Stomach (tissue), 9 donors: ENCODE results near the gene CFAP54. TPM values are rescaled to one million over a fixed set of nuclear protein-coding genes. Genes with fewer than 3 reads are reported as not detected.

Source experiments
- DNase-seq, 2 donors: peaks; one replicate each; pipeline versions ENCODE4 v3.0.0 to v3.0.0-alpha.2; 2013 to 2019
- H3K27ac ChIP-seq, 5 donors: fragments of 200-600 bp in 4 of 5; sonication (generic) in 4 of 5; one replicate each; pipeline ENCODE4 v1.5.1; 2013 to 2019; ENCODE audit warnings: mild to moderate bottlenecking in 1 of 5, moderate library complexity in 1 of 5
- H3K27me3 ChIP-seq, 3 donors: fragments of 200-600 bp; sonication (generic); one replicate each; pipeline ENCODE4 v1.5.1; 2017 to 2019; ENCODE audit warnings: mixed run types in 1 of 3
- H3K36me3 ChIP-seq, 4 donors: fragments of 200-600 bp; sonication (generic); 1 replicate in 3 of 4; 2 replicates in 1 of 4; pipeline ENCODE4 v1.5.1; 2016 to 2019
- H3K4me1 ChIP-seq, 4 donors: fragments of 200-600 bp; sonication (generic); one replicate each; pipeline ENCODE4 v1.5.1; 2016 to 2019
- H3K4me3 ChIP-seq, 4 donors: fragments of 200-600 bp; sonication (generic) in 3 of 4; one replicate each; pipeline ENCODE4 v1.5.1; 2016 to 2019; ENCODE audit warnings: mild to moderate bottlenecking in 1 of 4
- H3K9me3 ChIP-seq, 4 donors: fragments of 200-600 bp; sonication (generic); one replicate each; pipeline ENCODE4 v1.5.1; 2016 to 2019
- CTCF ChIP-seq, 7 experiments: fragments of 450-650 bp in 4 of 7; fragments of 200-600 bp in 3 of 7; sonication (generic) in 3 of 7; IDR thresholded peaks; one replicate each; pipeline ENCODE4 v1.5.1; 2016 to 2019; ENCODE audit warnings: antibody characterized with exemption in 7 of 7, control low read depth in 2 of 7, mild to moderate bottlenecking in 1 of 7
- EP300 ChIP-seq: sonication (generic); formaldehyde crosslinking; IDR thresholded peaks from one replicate; pipeline ENCODE4 v1.6.1; 2017; ENCODE audit warnings: antibody characterized with exemption
- POLR2A ChIP-seq, 4 donors: fragments of 450-650 bp; IDR thresholded peaks; one replicate each; pipeline ENCODE4 v1.6.1; 2016; ENCODE audit warnings: antibody characterized with exemption in 4 of 4, control low read depth in 2 of 4, mild to moderate bottlenecking in 1 of 4, moderate library complexity in 1 of 4
- POLR2AphosphoS5 ChIP-seq, 3 donors: sonication (generic); formaldehyde crosslinking; IDR thresholded peaks; one replicate each; pipeline ENCODE4 v1.6.1; 2016; ENCODE audit warnings: antibody characterized with exemption in 3 of 3
- WGBS, 5 donors: extraction: QIAGEN DNeasy Blood & Tissue Kit in 3 of 5; methylation state at CpG; one replicate each; pipeline versions ENCODE4 v1.1.5 to v1.1.7; 2013 to 2018; 5-methylcytosine and 5-hydroxymethylcytosine counted together
- intact Hi-C: fragments of 100-400 bp; cut with DNase I; formaldehyde crosslinking; loops from one replicate; pipeline ENCODE4 v1.15.1; 2023; ENCODE audit warnings: low total_unique reads
- polyA plus RNA-seq, 3 donors: library from polyadenylated mRNA; stranded (reverse); fragments of 200-250 nt; gene quantifications; one replicate each; pipeline ENCODE4 v1.2.3, GENCODE V29; 2013
- total RNA-seq, 5 donors: library from RNA; depleted of rRNA; stranded (reverse); fragments of >200 nt; gene quantifications; one replicate each; pipeline versions ENCODE4 v1.1.0 to v1.2.3, GENCODE V29; 2014 to 2016
- donor health status: healthy with polysubstance abuse.
- donor health status: Bipolar disorder and iron deficiency.
- donor health status: healthy.

The CFAP54 gene
- total and polyA plus RNA-seq, 8 donors = 0.08 to 36.6 (median 3.0) TPM; not detected in 2

GRCh38 chr12:96749999-96750398 lies 260.6 kb downstream of the CFAP54 start:
- Histone ChIP-seq H3K27me3 (no peaks in the 10 kb centered on the region), H3K36me3 (no peaks in the 10 kb centered on the region), H3K4me1 (no peaks in the 10 kb centered on the region), H3K4me3 (no peak overlapping the region), H3K27ac (no peak overlapping the region), H3K9me3 (peaks cover 0 to 8% (median 0%) of the 10 kb centered on the region in 4 donors)
- DNase-seq = peak in 1 of 2 donors; percentile 4
- WGBS, 5 donors = 59 to 79% (median 70%) methylated on average over 1 of the region's 1 CpG
- TF ChIP-seq CTCF (IDR thresholded peaks at IDR 0.05) (no peak), POLR2AphosphoS5 (IDR thresholded peaks at IDR 0.05) (no peak), POLR2A (IDR thresholded peaks at IDR 0.05) (no peak), EP300 (no peak)
- intact Hi-C loops = no loop called here

- Histone ChIP-seq H3K9me3 (peaks cover 0 to 8% (median 0%) of the 10 kb centered on the region in 4 donors), H3K27ac (no peak overlapping the region), H3K27me3 (no peaks in the 10 kb centered on the region), H3K4me3 (no peak overlapping the region), H3K4me1 (no peaks in the 10 kb centered on the region), H3K36me3 (no peaks in the 10 kb centered on the region)
- intact Hi-C loops = no loop called here
- no peak for DNase-seq
- WGBS, 5 donors = 48 to 65% (median 60%) methylated on average over 4 of the region's 4 CpGs
- TF ChIP-seq EP300 (no peak), POLR2A (IDR thresholded peaks at IDR 0.05) (no peak), CTCF (IDR thresholded peaks at IDR 0.05) (no peak), POLR2AphosphoS5 (IDR thresholded peaks at IDR 0.05) (no peak)
Observed at GRCh38 chr12:96751626-96752025, 262.2 kb downstream of the CFAP54 start.

GRCh38 chr12:96752211-96752610 lies 262.8 kb downstream of the CFAP54 start:
- intact Hi-C loops = no loop called here
- TF ChIP-seq POLR2A (IDR thresholded peaks at IDR 0.05) = no peak
- TF ChIP-seq POLR2AphosphoS5 (IDR thresholded peaks at IDR 0.05) = no peak
- TF ChIP-seq CTCF (IDR thresholded peaks at IDR 0.05) = no peak
- no peak for TF ChIP-seq EP300
- no peak overlapping the region for H3K27ac ChIP-seq
- no peak for DNase-seq
- no peak overlapping the region for H3K4me3 ChIP-seq
- H3K27me3 ChIP-seq = no peaks in the 10 kb centered on the region
- peaks cover 0 to 8% (median 0%) of the 10 kb centered on the region in 4 donors for H3K9me3 ChIP-seq
- no peaks in the 10 kb centered on the region for H3K36me3 ChIP-seq
- H3K4me1 ChIP-seq = no peaks in the 10 kb centered on the region
- WGBS, 5 donors = 42 to 87% (median 59%) methylated on average over 2 of the region's 2 CpGs

- Histone ChIP-seq H3K9me3 (no peaks in the 10 kb centered on the region), H3K27me3 (no peaks in the 10 kb centered on the region), H3K4me1 (no peaks in the 10 kb centered on the region), H3K27ac (no peak overlapping the region), H3K36me3 (no peaks in the 10 kb centered on the region), H3K4me3 (no peak overlapping the region)
- 65 to 75% (median 70%) methylated on average over 3 of the region's 3 CpGs for WGBS, 5 donors
- intact Hi-C loops = no loop called here
- no peak for DNase-seq
- no peak for TF ChIP-seq POLR2AphosphoS5 (IDR thresholded peaks at IDR 0.05)
- no peak for TF ChIP-seq POLR2A (IDR thresholded peaks at IDR 0.05)
- TF ChIP-seq CTCF (IDR thresholded peaks at IDR 0.05) = no peak
- TF ChIP-seq EP300 = no peak
Observed at GRCh38 chr12:96766232-96766631, 276.9 kb downstream of the CFAP54 start.
